Measurements from ENCODE around the gene MAN2B2.

DNA sequence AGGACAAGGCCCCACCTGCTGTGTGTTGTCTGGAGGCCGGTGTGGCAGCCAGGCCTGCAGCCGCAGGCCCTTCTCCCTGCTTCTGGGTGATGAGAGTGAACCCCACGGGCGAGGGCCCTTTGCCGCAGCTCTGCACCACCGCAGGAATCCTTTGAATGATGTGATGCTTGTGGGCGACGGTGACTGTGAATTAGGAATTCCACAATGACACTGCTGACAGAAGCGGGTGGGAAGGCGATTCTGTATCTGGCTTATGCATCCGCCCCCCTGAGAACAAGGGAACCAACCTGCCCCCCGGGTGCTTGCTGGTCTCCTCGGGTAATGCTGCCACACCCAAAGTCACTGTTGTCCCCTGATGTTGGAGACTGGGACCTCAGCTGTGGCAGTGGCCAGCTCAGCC lies 19.5 kb upstream of the MAN2B2 start:
- TF ChIP-seq EZH2 (IDR thresholded peaks at IDR 0.05; ENCODE audit: low read length, unreplicated experiment) (no peak), EZH2phosphoT487 (IDR thresholded peaks at IDR 0.05; ENCODE audit: borderline replicate concordance, low read length) (no peak)
- TF ChIP-seq, protein P1, sequence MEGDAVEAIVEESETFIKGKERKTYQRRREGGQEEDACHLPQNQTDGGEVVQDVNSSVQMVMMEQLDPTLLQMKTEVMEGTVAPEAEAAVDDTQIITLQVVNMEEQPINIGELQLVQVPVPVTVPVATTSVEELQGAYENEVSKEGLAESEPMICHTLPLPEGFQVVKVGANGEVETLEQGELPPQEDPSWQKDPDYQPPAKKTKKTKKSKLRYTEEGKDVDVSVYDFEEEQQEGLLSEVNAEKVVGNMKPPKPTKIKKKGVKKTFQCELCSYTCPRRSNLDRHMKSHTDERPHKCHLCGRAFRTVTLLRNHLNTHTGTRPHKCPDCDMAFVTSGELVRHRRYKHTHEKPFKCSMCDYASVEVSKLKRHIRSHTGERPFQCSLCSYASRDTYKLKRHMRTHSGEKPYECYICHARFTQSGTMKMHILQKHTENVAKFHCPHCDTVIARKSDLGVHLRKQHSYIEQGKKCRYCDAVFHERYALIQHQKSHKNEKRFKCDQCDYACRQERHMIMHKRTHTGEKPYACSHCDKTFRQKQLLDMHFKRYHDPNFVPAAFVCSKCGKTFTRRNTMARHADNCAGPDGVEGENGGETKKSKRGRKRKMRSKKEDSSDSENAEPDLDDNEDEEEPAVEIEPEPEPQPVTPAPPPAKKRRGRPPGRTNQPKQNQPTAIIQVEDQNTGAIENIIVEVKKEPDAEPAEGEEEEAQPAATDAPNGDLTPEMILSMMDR (conservative IDR thresholded peaks at IDR 0.05; ENCODE audit: low read depth, low read length), result no peak
